GM19463 (cell line): ENCODE data around the gene RNF144B.

Source experiments
- ATAC-seq: cut with Tn5 transposase; IDR thresholded peaks from one replicate; pipeline ENCODE4 v1.9.1; 2021; ENCODE audit warnings: mild to moderate bottlenecking, moderate library complexity; ENCODE audit not compliant: unreplicated experiment

The RNF144B gene

GRCh38 chr6:18478610-18479009 lies 91.5 kb downstream of the RNF144B start:
- no peak for ATAC-seq

DNA sequence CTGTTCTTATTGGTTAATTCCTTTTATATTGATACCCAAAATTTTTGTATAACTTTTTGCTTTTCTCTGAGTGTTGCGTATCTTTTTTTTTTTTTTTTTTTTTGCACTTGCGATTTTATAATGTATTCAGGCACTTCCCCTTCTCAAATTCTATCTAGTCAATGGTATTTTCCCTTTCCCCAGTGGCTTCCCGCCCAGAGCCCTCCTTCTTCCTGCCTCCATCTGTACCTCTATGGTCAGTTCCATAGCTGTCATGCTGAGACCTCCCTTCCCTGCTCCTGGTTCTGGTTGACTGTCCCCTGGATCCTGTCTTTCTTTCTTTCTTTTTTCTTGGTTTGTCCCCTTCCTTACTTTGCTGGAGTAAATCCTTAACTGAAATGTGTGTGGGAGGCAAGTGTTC lies 94.7 kb downstream of the RNF144B start:
- no peak for ATAC-seq

DNA sequence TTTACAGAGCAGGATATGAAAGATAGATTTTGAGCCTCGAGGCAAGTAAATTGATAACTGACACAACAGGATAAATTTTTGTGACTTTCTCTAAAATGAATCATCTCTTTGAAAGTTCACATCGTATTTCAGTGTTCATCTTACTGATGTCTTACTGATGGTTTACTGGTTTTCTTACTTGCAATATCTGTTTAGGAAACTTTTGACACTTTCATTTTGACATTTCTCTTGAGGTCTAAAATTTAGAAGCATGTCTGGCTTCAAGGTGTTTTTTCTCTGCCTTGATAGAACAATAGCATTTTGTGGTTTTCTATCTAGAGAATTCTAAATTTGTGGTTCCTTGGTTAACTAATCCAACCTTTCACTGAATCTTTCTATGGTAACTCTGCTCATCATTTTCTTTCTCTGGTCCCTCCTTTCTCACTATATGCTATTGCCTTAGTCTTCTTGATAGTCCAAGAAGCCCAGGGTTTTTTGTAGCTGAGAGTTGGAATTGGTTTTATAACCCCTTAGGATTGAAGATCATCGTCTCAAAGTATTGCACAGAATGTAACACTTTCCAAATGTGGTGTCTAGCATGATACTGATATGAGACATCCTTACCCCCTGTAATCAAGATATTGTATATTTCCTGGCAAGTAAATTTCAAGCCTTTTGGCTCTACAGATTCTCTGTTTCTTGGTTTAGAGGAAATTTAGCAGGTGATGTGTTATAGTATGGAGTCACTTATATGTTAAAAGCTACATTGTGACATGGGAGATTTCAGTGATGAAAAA lies 98.7 kb downstream of the RNF144B start:
- peak; percentile 69 for ATAC-seq

DNA sequence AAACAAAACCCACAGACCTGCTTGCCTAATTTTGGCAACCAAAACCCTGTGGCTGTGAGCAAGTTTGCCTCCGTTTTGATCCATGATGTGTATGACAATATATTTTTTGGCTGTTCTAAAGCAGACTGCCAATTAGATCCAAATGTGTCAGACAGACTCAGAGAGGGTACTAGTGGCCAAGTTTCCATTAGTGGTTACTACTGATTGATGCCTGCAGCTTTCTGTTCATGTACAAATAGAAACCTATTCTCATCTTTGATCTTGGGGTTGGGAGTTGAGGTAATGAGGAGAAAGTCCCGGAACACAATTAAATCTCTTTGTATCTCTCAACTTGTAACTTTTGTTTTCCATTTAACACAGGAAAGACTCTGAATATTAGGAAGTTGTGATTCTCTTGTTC lies 100.9 kb downstream of the RNF144B start:
- ATAC-seq, result no peak

DNA sequence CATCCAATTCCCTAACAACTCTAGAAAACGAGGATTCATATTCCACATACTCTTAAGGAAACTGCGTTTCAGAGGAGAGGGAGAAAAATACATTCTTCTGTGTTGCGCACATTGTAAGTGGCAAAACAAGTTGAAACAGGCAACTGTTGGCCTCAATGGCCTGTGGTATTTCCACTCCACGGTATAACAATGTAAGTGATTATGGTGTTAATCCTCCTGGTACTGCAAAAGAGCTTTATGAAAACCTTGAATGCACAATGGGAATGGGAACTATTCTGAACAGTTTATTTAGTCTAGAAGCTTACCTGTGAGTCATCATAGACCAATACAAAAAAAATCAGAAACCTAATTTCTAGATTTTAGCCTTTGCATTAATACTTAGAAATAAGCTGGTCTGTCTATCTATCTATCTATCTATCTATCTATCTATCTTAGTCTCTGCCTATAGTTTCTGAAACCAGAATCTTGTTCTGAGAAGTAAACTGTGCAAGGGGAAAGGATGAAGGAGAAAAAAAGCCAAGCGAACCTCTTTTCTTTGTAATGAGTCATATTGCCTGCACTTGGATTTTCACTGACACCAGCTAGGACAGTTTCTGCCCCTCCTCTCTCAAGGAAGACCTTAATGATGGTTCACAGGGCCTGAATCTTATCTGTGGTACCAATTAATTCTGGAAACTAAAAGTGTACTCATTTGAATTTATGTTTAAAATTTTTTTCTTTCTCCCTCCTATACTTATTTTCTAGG lies 101.5 kb downstream of the RNF144B start:
- no peak for ATAC-seq

DNA sequence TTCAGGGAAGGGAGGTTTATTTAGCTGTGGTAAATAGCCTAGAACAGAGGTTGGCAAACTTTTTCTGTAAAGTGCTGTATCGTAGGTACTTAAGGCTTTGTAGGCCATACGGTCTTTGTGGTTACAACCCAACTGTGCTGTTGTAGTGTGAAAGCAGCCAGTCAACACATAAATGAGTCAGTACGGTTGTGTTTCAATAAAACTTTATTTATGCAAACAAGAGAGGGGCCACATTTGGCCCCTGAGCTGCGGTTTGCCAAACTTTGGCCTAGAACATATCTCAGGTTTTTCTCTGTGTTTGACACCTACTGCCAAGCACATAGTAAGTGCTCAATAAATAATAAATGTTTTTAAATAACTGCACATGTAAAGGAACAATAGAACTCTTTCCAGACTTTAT lies 102.2 kb downstream of the RNF144B start:
- ATAC-seq, result no peak

DNA sequence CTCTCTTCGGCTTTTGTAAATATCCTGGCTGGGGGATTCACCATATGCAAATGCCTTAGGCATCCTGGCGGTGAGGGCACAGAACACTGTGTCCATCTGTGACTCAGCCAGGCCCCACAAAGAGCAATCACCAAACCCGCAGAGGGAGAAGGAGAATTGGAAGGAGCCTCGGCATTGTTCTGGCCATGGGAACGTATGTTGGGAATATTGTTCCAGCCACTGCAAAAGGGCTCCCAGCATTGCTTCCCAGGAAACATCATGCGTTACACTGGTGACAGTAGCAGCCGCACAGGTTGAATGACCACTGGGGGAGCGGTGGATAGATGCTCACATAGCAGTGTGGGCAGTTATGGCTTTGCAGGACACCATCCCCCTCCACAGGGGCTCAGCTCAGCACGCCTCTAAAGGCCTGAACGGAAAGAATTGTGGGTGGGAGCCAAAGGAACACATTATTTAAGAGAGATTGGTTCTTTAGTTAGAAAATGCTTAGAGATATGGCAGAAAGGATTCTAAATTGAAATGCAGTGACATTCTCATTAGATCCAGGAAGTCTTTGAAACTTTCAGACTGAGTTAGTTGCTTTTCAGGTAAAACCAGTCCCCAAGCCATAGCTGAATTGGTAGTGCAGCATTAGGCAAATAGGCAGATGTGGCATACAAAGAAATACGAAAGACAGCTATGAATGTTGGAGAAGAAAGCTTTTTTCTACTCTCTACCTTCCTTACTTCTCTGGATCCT lies 104.3 kb downstream of the RNF144B start:
- ATAC-seq, result no peak

GRCh38 chr6:18492972-18493371 lies 105.8 kb downstream of the RNF144B start:
- peak; percentile 40 for ATAC-seq

DNA sequence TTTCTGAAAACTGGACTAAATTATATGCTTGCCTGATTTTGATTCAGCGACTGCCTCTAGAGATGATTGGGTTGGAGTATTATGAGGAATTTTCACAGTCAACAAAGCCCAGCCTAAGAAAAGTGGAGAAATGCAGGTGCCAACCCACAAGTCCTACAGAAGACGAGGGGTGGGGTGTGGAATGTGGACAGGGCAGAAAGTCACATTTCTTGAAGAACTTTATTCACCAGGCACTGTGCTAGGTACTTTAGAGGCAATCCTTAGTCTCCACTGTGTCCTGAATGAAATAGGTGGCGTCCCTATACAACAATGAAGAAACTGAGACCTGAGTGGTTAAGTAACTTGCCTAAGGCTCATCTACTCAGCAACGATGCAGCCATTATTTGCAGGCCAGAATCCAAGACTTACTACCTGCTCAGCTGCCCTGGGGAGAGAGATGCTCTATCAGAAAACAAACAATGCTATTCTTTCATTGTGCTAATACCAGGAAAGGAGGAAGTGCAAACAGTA lies 106.3 kb downstream of the RNF144B start:
- no peak for ATAC-seq

DNA sequence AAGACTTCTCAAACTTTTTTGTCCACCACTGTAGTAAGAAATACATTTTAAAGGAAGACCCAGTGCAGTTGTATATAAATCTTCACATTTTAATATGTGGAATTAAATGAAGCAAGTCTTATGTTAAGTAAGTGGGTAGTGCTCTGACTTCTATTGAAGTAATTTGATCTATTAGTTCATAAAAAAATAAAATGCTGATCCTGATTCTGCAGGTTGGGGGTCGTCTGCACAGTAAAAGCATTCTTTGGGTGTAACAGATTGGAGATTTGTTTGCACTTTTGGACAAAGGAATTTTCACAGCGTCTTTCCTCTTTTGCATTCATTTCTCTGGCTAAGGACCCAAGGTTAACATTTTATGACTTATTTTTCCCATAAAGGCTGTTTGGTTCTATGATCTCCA lies 106.8 kb downstream of the RNF144B start:
- ATAC-seq, result no peak

DNA sequence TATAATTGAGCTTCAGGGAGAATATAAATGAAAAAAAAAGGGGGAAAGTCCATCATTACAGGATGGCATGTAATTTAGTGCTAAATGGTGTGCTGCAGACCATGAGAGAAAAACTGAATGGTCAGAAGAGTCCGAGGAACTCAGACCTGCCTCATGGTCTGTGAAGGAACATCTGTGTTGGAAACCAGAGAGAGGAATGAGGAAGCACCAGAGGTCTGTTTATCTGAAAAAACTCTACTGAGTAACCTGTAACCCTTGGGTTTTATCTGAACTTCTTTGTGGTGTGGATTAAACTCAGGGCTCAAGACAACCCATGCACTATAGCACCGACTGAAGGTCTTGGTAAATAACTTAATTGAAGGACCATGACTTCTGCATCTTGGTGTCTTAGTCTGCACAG lies 108.1 kb downstream of the RNF144B start:
- no peak for ATAC-seq

GRCh38 chr6:18496462-18496861 lies 109.3 kb downstream of the RNF144B start:
- ATAC-seq, result no peak

DNA sequence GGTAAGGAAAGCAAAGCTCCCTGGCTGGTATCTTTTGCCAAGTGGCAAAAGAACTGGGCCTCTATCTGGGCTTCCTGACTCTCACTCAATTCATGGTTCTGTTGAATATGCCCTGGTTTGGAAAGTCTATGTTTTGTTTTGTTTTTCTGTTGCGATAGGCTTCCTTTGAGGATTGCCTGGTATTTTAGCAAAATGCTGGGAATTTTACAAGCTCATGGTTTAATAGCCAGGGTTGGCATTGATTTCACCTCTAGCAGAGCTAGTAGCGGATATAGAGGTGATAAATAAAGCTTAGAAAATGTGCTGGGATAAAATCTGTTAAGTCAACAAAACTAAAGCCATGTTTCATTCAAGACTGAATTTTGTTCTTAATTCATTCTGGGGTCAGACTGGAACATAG lies 109.9 kb downstream of the RNF144B start:
- ATAC-seq, result no peak

- no peak for ATAC-seq
Measured at GRCh38 chr6:18498408-18498807, 111.3 kb downstream of the RNF144B start.

DNA sequence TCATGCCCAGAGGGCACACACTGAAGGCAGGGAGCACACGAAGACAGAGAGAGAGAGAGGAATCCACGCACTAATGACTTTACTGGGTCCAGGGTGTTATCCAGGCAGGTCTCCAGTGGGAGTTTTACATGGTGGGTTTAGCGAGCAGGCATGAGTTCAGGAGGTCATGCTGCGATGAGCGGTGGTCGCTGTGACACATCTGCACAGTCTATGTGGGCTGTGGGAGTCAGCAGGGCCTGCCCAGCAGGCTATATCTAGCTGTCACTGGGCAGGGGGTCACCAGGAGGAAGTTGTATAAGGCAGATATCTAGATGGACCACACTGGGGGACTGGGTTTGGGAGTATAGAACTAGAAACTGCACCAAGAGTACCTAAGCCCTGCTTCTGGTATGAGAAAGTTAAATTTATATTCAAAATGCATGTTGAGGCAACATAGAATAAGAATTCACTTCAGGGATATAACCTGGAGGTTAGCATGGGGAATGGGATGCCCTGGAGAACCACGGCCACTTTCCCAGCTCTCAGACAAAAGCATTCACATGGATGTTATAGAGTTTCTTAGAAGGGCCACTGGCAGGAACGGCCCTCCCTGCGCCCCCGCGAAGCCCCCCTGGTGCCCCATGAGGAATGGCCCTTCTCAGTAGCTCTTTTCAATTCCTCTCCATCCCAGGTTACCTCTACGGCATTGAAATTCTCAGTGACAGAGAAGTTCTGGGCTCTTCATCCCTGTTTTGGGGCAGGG lies 113.9 kb downstream of the RNF144B start:
- no peak for ATAC-seq

DNA sequence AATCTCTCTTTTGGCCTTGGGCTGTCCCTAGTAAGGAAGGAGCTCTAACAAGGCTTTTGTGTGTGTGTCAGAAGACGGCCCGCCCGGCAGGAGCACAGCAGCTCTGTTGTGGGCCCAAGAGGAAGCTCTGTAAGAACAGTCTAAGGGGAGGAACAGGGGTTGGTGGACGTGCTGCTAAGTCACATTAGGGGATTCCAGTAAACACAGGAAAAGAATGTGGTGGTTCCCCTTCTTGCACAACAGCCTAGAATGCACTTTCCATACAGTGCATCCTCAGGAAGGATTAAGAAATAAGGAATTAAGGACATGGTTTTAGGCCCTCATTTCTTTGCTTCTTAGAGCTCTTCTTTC lies 114.5 kb downstream of the RNF144B start:
- no peak for ATAC-seq

GRCh38 chr6:18503206-18503592 lies 116.0 kb downstream of the RNF144B start:
- no peak for ATAC-seq

DNA sequence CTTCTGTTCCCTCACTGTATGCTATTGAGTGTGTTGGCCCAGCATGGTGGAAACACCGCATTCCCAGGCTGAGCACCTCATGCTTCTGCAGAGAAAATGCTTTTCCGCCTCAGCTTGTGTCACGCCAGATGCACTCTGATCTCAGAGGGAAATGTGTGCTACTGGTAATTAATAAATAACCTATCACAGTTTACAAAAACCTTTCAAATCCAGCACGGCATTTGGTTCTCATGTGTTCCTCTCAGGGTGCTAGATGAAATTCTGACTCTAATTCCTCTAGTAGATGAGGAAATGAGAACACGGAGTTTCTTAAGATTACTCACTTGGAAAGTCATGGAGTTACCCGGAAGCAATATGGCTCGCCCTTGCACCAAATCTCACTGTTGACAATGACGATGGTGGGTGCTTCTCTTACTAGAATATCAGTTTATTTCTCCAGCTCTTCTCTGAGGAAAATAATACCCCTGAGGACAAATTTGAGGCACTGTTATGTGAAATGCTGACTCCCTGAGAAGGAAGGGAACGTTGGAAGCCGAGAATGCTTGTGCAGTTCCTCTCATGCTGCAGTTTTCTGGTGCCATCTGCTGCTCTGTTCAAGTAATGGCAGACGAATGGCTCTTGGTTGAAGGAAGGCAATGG lies 116.6 kb downstream of the RNF144B start:
- ATAC-seq, result peak; percentile 76

DNA sequence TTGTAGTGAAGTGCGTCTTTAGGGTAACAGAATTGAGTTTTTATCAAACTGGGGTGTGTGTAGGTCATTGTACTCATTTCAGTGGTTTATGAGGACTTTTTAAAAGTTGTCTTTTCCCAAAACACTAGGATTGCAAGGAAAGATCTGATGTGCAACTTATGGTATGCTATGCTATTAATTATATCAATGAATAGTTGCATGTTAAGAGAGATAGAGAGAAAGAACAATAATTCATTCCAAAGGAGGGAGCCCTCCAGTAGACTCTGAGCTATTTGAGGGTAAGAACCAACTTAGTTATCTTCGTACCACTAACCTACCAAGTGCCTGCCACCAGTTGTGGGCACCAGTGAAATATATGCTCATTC lies 117.1 kb downstream of the RNF144B start:
- no peak for ATAC-seq

DNA sequence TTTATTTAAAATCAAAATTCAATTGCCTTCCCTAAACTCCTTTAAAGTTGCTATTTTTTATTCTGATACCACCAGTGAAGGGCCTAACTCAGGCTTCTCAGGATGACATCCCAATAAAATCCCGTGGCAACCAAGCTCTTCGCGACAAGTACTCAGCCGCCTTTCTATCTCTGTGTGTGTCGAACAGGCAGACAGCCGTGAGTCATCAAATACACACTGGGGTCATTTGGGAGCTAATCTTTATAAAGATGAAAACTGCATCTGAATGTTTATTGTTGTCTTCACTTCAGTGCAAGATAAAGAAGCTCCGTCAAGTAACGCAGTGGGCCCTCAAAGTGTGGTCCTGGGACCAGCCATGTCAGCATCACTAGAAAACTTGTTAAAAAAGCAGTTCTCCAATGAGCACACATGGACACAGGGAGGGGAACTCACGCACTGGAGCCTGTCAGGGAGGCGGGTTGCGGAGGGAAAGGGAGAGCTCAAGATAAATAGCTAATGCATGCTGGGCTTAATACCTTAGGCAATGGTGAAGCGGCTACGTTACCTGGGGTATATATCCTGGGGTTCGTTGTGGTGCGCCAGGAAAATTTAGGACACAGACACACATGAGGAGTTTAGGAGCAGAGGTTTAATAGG lies 119.3 kb downstream of the RNF144B start:
- no peak for ATAC-seq
